ENCODE data around the gene MYO1C.
"Not testable (repeated sequence)": the region's sequence is repeated elsewhere in the genome, so short reads cannot be mapped to it uniquely, and the experiment has no call there.

MYO1C gene

GRCh38 chr17:1434150-1434549 is 58.3 kb downstream of the MYO1C start:
- no peak for DNase-seq (ENCODE audit: low read depth in 2 of 2)

DNA sequence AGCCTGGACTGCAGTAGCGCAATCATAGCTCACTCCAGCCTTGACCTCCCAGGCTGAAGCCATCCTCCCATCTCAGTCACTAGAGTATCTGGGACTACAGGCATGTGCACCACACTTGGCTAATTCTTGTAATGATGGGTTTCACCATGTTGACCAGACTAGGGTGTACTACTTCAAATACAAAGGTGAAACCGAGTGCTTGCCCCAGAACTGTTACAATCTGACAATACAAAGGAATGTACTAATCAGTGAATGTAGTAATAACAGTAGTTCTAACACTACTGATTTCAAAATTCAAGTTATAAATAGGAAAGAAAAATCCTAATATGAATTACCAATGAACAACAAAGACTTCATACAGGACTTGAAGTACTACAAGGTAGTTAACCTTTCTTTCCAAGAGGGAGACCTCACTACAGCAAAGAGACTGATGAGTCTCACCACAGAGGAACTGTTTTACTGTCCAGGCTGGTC is 60.8 kb downstream of the MYO1C start:
- DNase-seq (ENCODE audit: low read depth in 2 of 2): no peak

DNA sequence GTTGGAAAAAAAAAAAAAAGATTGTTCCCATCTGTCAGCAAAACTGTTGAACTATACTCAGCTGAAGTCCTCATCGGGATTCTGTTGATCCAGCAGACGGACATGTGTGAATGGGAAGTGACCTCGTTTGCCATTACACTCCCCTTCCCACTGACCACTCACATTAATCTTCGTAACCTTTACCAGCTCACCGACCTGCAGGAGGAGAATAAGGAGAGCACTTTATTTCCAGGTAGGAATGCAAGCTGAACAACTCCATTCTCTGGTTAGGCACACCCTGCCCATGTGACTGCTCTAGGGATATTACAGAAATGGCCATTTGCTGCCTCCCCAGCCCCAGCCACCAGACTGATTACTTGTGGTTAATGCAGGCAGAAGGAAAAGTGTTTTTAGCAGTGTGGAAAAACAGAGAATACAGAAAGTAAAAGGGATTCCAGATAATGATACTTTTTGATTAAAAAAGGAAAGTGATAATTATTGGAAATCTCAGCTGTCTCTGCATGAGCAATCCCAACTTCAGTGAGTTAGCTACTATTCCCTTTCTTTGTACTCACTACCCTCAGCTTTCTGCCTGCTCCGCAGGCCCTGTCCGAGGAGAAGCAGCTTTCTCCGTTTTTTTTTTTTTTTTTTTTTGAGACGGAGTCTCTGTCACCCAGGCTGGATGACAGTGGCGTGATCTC is 68.9 kb downstream of the MYO1C start:
- DNase-seq (ENCODE audit: low read depth in 2 of 2): no peak

DNA sequence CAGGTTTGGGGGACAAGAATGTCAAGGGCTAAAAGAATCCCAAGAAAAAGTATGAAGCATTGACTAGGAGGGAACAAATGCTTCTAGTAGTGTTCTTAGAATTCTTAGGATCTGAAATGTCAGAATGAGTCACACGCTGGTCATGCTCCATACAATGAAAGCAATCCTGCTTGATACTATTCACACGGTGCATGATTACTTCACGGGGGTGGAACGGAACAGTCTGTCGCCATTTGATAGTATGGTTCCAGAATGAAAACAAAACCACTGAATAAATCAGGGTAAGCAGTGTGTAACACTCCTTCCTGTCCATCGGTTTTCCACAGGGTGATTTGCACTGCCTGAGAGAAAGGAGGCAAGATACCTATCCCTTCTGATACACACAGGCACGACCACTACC is 69.6 kb downstream of the MYO1C start:
- DNase-seq (ENCODE audit: low read depth in 2 of 2): peak in 1 of 2 donors; percentile 9

DNA sequence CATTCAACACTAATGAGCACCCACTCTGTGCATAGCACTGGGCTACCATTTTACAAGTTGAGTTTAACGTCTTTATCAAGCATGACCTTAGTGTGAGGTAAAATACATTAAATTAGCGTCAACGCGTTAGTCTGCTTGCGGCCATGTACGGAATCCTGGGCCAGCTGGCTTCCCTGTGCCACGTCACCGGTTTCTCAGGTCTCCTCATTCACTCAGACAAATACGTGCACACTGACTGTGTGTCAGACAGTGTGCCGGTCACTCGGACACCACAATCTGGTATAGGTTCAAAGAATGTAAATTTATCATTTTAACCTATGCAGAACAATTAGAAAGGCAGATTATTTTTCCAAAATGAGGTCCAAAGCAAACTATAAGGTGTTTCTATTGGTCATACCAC is 71.0 kb downstream of the MYO1C start:
- no peak for DNase-seq (ENCODE audit: low read depth in 2 of 2)

GRCh38 chr17:1420981-1421380 is 71.5 kb downstream of the MYO1C start:
- no peak for DNase-seq (ENCODE audit: low read depth in 2 of 2)

DNA sequence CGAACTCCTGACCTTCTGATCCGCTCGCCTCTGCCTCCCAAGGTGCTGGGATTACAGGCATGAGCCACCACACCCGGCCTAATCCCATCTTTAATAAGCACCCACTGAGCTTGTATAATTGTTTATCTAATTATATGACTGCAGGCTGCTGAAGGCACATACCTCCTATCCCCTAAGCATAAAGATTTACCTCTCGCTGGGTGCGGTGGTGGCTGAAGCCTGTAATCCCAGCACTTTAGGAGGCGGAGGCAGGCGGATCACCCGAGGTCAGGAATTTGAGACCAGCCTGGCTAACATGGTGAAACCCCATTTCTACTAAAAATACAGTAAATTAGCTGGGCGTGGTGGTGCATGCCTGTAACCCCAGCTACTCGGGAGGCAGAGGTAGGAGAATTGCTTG is 72.3 kb downstream of the MYO1C start:
- no peak for DNase-seq (ENCODE audit: low read depth in 2 of 2)

DNA sequence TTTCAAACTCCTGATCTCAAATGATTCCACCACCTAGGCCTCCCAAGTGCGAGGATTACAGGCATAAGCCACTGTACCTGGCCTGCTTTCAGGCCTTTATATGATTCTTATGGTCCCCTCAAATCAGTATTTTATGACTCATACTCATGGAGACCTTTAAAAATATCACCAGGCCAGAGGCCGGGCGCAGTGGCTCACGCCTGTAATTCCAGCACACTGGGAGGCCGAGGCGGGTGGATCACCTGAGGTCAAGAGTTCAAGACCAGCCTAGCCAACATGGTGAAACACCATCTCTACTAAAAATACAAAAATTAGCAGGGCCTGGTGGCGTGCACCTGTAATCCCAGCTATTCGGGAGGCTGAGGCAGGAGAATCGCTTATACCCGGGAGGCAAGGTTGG is 74.0 kb downstream of the MYO1C start:
- not testable (repeated sequence) for DNase-seq (ENCODE audit: low read depth in 2 of 2)

GRCh38 chr17:1416414-1416813 is 76.1 kb downstream of the MYO1C start:
- no peak for DNase-seq (ENCODE audit: low read depth in 2 of 2)

DNA sequence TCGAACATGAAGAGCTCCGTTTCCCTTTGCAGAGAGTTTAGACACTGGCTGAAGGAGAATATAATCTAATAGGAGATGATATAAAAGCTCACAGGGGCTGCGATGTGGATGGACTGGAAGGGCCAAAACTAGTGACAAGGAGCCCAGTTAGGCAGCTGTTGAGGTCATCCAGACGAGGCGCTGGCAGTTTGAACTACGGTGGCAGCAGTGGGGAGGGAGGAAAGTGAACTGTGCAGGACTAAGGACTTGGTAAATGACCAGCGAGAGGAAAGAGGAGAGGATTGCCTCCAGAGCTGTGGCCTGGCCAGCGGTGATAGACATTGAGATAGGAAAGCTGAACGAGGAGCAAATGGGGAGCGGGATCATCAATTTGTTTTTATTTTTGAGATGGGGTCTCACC is 77.9 kb downstream of the MYO1C start:
- DNase-seq (ENCODE audit: low read depth in 2 of 2): no peak

Data from stimulated activated CD8-positive, alpha-beta memory T cell treated with anti-CD3 and anti-CD28 coated beads, Interleukin-7, amount 100 ng/mL, for 4 hours (primary cell).